RWPE2 (cell line): ENCODE results near the gene TNFSF8.

Experiments
- ATAC-seq: fragments of 200-7000 bp; cut with Tn5 transposase; 3 replicates; pipeline ENCODE4 v1.9.1; 2021; ENCODE audit warnings: low read depth
- DNase-seq: peaks from one replicate; pipeline ENCODE4 v3.0.0-alpha.2; 2020; ENCODE audit warnings: low spot score
- H3K27ac ChIP-seq: fragments of 450-650 bp; 2 replicates; pipeline ENCODE4 v1.5.1; 2017; ENCODE audit warnings: mild to moderate bottlenecking; ENCODE audit not compliant: poor library complexity, severe bottlenecking
- H3K27me3 ChIP-seq: fragments of 250-450 bp; sonication (Bioruptor Pico); 2 replicates; pipeline ENCODE4 v1.5.1; 2021; ENCODE audit warnings: mild to moderate bottlenecking, moderate library complexity; ENCODE audit not compliant: insufficient read depth, poor library complexity, severe bottlenecking
- H3K36me3 ChIP-seq: fragments of 250-450 bp; sonication (Bioruptor Pico); 2 replicates; pipeline ENCODE4 v1.5.1; 2020; ENCODE audit warnings: low read depth, mild to moderate bottlenecking, moderate library complexity
- H3K4me1 ChIP-seq: fragments of 250-450 bp; sonication (Bioruptor Pico); 2 replicates; pipeline ENCODE4 v1.5.1; 2021; ENCODE audit warnings: mild to moderate bottlenecking, moderate library complexity; ENCODE audit not compliant: insufficient read depth, poor library complexity, severe bottlenecking
- H3K4me3 ChIP-seq: fragments of 250-450 bp; sonication (Bioruptor Pico); 2 replicates; pipeline ENCODE4 v1.5.1; 2021; ENCODE audit warnings: mild to moderate bottlenecking, moderate library complexity; ENCODE audit not compliant: severe bottlenecking
- H3K9me3 ChIP-seq: fragments of 250-450 bp; sonication (Bioruptor Pico); 2 replicates; pipeline ENCODE4 v1.5.1; 2021; ENCODE audit warnings: mild to moderate bottlenecking, moderate library complexity; ENCODE audit not compliant: severe bottlenecking
- TF ChIP-seq, protein P1 (sequence below): fragments of 450-650 bp; IDR thresholded peaks from one replicate; pipeline ENCODE4 v1.5.1; 2017; ENCODE audit warnings: mild to moderate bottlenecking, moderate library complexity; ENCODE audit not compliant: poor library complexity, severe bottlenecking

The TNFSF8 gene

GRCh38 chr9:114937516-114937915 lies 7.1 kb upstream of the TNFSF8 start:
- no peak for DNase-seq
- Histone ChIP-seq H3K27ac (no peak overlapping the region), H3K9me3 (no peaks in the 10 kb centered on the region), H3K27me3 (no peaks in the 10 kb centered on the region), H3K36me3 (no peaks in the 10 kb centered on the region), H3K4me1 (no peaks in the 10 kb centered on the region), H3K4me3 (no peak overlapping the region)
- no peak for ATAC-seq
- TF ChIP-seq, protein P1, sequence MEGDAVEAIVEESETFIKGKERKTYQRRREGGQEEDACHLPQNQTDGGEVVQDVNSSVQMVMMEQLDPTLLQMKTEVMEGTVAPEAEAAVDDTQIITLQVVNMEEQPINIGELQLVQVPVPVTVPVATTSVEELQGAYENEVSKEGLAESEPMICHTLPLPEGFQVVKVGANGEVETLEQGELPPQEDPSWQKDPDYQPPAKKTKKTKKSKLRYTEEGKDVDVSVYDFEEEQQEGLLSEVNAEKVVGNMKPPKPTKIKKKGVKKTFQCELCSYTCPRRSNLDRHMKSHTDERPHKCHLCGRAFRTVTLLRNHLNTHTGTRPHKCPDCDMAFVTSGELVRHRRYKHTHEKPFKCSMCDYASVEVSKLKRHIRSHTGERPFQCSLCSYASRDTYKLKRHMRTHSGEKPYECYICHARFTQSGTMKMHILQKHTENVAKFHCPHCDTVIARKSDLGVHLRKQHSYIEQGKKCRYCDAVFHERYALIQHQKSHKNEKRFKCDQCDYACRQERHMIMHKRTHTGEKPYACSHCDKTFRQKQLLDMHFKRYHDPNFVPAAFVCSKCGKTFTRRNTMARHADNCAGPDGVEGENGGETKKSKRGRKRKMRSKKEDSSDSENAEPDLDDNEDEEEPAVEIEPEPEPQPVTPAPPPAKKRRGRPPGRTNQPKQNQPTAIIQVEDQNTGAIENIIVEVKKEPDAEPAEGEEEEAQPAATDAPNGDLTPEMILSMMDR = no peak

- Histone ChIP-seq H3K9me3 (no peaks in the 10 kb centered on the region), H3K4me1 (no peaks in the 10 kb centered on the region), H3K4me3 (no peak overlapping the region), H3K27ac (no peak overlapping the region), H3K36me3 (no peaks in the 10 kb centered on the region), H3K27me3 (no peaks in the 10 kb centered on the region)
- TF ChIP-seq, protein P1 = no peak
- DNase-seq = no peak
- ATAC-seq = no peak
These were observed 6.2 kb upstream of the TNFSF8 start for GRCh38 chr9:114936581-114936980.

GRCh38 chr9:114935119-114935518 lies 4.7 kb upstream of the TNFSF8 start:
- Histone ChIP-seq H3K4me1 (no peaks in the 10 kb centered on the region), H3K36me3 (no peaks in the 10 kb centered on the region), H3K27ac (no peak overlapping the region), H3K4me3 (no peak overlapping the region), H3K27me3 (no peaks in the 10 kb centered on the region), H3K9me3 (no peaks in the 10 kb centered on the region)
- DNase-seq = no peak
- ATAC-seq = no peak
- TF ChIP-seq, protein P1 = no peak

GRCh38 chr9:114932502-114932901 lies 2.1 kb upstream of the TNFSF8 start:
- Histone ChIP-seq H3K4me1 (no peaks in the 10 kb centered on the region), H3K4me3 (no peak overlapping the region), H3K27me3 (no peaks in the 10 kb centered on the region), H3K27ac (no peak overlapping the region), H3K36me3 (no peaks in the 10 kb centered on the region), H3K9me3 (no peaks in the 10 kb centered on the region)
- no peak for DNase-seq
- TF ChIP-seq, protein P1 = no peak
- ATAC-seq = no peak

- Histone ChIP-seq H3K9me3 (no peaks in the 10 kb centered on the region), H3K4me1 (no peaks in the 10 kb centered on the region), H3K36me3 (no peaks in the 10 kb centered on the region), H3K27ac (no peak overlapping the region), H3K27me3 (no peaks in the 10 kb centered on the region), H3K4me3 (no peak overlapping the region)
- no peak for ATAC-seq
- no peak for DNase-seq
- TF ChIP-seq, protein P1 = no peak
These were observed 1.0 kb upstream of the TNFSF8 start for GRCh38 chr9:114931407-114931806.
